Measurements from ENCODE around the gene CPSF3. TPM values are rescaled to one million over a fixed set of nuclear protein-coding genes. Genes with fewer than 3 reads are reported as not detected.

The CPSF3 gene
- total and polyA plus RNA-seq, 12 donors: 12.8 to 19.8 (median 16.1) TPM

DNA sequence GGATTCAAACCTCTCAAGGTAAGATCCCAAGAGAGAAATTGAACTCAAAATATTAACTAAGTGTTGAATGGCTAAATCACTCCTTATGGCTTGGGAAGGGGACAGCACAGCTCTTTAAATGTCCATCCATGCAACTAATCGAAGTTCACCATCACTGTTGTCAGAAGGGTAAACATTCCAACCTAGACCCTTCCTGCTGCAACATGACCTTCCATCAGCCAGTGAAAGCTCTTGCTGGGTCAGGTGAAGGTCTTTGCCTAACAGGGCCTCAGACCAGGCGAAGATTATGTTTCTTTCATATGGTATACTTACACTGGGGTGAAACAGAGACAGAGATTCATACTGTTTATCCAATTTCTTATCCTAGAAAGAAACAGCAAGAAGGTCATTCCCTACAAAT lies 67.3 kb downstream of the CPSF3 start:
- H3K27me3 ChIP-seq: no peaks in the 10 kb centered on the region
- ATAC-seq (peak in 1 of 8 donors; percentile 5), DNase-seq (no peak)
- TF ChIP-seq, protein P1, sequence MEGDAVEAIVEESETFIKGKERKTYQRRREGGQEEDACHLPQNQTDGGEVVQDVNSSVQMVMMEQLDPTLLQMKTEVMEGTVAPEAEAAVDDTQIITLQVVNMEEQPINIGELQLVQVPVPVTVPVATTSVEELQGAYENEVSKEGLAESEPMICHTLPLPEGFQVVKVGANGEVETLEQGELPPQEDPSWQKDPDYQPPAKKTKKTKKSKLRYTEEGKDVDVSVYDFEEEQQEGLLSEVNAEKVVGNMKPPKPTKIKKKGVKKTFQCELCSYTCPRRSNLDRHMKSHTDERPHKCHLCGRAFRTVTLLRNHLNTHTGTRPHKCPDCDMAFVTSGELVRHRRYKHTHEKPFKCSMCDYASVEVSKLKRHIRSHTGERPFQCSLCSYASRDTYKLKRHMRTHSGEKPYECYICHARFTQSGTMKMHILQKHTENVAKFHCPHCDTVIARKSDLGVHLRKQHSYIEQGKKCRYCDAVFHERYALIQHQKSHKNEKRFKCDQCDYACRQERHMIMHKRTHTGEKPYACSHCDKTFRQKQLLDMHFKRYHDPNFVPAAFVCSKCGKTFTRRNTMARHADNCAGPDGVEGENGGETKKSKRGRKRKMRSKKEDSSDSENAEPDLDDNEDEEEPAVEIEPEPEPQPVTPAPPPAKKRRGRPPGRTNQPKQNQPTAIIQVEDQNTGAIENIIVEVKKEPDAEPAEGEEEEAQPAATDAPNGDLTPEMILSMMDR (IDR thresholded peaks at IDR 0.05): no peak
- no peak overlapping the region for H3K4me3 ChIP-seq
- intact Hi-C loops (cut with DNase I): no loop called here
- H3K4me1 ChIP-seq: peaks cover 0 to 4% (median 0%) of the 10 kb centered on the region in 9 donors
- H3K9me3 ChIP-seq: no peaks in the 10 kb centered on the region
- peaks cover 0 to 100% (median 71%) of the 10 kb centered on the region in 9 donors for H3K36me3 ChIP-seq
- H3K27ac ChIP-seq: no peak overlapping the region
- 92 to 93% methylated on average over 2 of the region's 2 CpGs for WGBS, 2 donors

DNA sequence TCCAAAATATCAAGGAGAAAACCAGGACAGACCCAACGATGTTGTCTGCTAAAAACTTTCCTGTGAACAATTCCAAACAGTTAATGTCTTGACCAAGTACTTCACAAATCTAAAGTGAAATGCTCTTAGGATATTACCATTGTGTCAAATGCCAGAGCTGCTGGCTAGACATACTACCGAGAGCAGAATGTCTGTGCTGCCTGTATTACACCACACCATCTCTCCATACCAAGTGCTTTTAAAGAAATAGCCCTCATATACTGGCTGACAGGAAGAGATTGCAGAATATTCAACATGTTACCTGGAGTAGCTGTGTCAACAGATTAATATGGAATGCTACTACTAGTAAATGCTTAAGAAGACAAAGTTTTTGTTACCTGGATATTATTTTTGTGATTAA lies 69.5 kb downstream of the CPSF3 start:
- no peaks in the 10 kb centered on the region for H3K27me3 ChIP-seq
- no peak overlapping the region for H3K27ac ChIP-seq
- intact Hi-C loops (cut with DNase I): no loop called here
- WGBS, 2 donors: 28 to 41% methylated on average over 2 of the region's 2 CpGs
- H3K9me3 ChIP-seq: no peaks in the 10 kb centered on the region
- peak in 2 of 8 donors; percentile 23 to 46 for ATAC-seq
- TF ChIP-seq, protein P1 (IDR thresholded peaks at IDR 0.05): no peak
- peaks cover 0 to 100% (median 58%) of the 10 kb centered on the region in 9 donors for H3K36me3 ChIP-seq
- no peak for DNase-seq
- H3K4me3 ChIP-seq: no peak overlapping the region
- H3K4me1 ChIP-seq: peaks cover 0 to 4% (median under 1%) of the 10 kb centered on the region in 9 donors

DNA sequence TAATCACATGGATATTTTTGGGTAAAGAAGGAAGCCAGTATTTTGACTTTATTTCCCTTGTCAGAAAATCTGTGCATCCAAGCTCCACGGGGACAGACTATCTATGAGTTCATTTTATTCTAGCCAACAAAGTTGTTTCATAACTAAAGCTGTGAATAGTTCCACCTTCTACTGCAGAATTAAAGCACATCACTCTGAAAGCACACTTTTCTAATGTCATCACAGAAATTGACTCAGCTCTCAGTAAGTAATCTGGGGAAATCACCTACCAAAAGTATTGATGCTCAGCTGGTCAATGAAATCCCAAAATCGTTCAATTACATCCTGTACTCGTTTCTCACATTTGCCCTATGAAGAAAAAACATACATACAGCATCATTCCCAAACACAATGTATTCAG lies 70.0 kb downstream of the CPSF3 start:
- TF ChIP-seq, protein P1 (IDR thresholded peaks at IDR 0.05): no peak
- ATAC-seq (no peak), DNase-seq (no peak)
- peaks cover 0 to 100% (median 54%) of the 10 kb centered on the region in 9 donors for H3K36me3 ChIP-seq
- H3K4me1 ChIP-seq: peaks cover 0 to 8% (median 4%) of the 10 kb centered on the region in 9 donors
- no peak overlapping the region for H3K27ac ChIP-seq
- 79 to 81% methylated on average over 3 of the region's 3 CpGs for WGBS, 2 donors
- intact Hi-C loops (cut with DNase I): no loop called here
- H3K27me3 ChIP-seq: no peaks in the 10 kb centered on the region
- H3K4me3 ChIP-seq: no peak overlapping the region
- no peaks in the 10 kb centered on the region for H3K9me3 ChIP-seq

DNA sequence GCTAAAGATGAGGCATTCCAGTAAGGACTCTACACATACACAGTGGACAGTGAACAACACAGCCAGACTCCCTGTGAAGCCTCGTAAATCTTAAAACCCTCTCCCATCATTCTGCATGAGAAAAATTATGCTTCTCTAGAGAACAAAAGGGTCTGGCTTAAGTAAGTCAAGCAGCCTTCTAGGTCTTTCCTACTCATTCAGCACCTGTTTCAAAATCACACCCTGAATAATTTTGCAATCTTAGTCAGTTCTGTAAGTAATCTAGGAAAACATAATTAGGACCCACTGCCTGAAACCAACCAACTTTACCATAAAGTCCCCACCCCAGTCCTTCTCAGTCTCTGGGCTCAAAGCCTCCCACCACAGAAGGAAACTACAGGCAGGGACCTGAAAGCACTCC lies 70.6 kb downstream of the CPSF3 start:
- intact Hi-C loops (cut with DNase I): no loop called here
- TF ChIP-seq, protein P1 (IDR thresholded peaks at IDR 0.05): no peak
- DNase-seq (no peak), ATAC-seq (no peak)
- Histone ChIP-seq H3K27me3 (no peaks in the 10 kb centered on the region), H3K4me1 (peaks cover 0 to 12% (median 5%) of the 10 kb centered on the region in 9 donors), H3K9me3 (no peaks in the 10 kb centered on the region), H3K27ac (no peak overlapping the region), H3K4me3 (no peak overlapping the region), H3K36me3 (peaks cover 0 to 100% (median 54%) of the 10 kb centered on the region in 9 donors)
- WGBS, 2 donors: 93 to 100% methylated on average over 1 of the region's 1 CpG
